Sigmoid colon (tissue), 4 donors: ENCODE data around the gene SKAP1.

Experiments
- POLR2A ChIP-seq, 2 donors: fragments of 450-650 bp; IDR thresholded peaks; one replicate each; pipeline ENCODE4 v1.6.1; 2016; ENCODE audit warnings: antibody characterized with exemption in 2 of 2, mild to moderate bottlenecking in 2 of 2, moderate library complexity in 2 of 2
- POLR2AphosphoS5 ChIP-seq, 4 donors: sonication (generic); formaldehyde crosslinking; IDR thresholded peaks; one replicate each; pipeline ENCODE4 v1.6.1; 2017; ENCODE audit warnings: antibody characterized with exemption in 4 of 4
- TF ChIP-seq, protein P1 (sequence below), 4 experiments: fragments of 450-650 bp in 3 of 4; fragments of 200-600 bp in 1 of 4; IDR thresholded peaks; one replicate each; pipeline ENCODE4 v1.5.1; 2016 to 2019; ENCODE audit warnings: antibody characterized with exemption in 4 of 4, mild to moderate bottlenecking in 3 of 4, moderate library complexity in 2 of 4

DNA sequence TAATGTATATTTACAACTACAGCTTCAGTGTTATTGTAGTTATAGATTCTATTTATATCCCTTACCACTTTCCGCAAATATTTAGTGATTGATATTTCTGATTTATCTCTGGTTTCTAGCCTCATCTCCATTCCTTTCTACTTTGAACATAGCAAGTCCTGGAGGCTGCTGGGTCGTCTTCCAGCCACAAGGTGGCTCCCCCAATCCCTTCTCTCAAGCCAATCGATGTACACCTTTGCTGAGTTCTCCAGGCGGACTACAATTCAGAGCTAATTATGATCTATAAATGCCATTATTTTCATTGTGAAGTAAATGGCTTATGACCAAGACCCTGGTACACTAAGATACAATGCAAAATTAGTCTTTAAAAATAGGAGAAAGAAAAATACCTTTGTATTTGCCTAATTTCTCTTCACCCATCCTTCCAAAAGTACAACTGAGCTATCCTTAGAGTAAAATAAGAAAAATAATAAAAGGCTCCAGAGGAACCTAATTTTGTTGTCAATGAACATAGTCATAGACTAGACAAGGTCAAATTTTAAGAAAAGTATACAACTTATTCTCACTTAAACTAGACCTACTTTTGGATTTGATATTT lies 122.1 kb downstream of the SKAP1 start:
- TF ChIP-seq, protein P1, sequence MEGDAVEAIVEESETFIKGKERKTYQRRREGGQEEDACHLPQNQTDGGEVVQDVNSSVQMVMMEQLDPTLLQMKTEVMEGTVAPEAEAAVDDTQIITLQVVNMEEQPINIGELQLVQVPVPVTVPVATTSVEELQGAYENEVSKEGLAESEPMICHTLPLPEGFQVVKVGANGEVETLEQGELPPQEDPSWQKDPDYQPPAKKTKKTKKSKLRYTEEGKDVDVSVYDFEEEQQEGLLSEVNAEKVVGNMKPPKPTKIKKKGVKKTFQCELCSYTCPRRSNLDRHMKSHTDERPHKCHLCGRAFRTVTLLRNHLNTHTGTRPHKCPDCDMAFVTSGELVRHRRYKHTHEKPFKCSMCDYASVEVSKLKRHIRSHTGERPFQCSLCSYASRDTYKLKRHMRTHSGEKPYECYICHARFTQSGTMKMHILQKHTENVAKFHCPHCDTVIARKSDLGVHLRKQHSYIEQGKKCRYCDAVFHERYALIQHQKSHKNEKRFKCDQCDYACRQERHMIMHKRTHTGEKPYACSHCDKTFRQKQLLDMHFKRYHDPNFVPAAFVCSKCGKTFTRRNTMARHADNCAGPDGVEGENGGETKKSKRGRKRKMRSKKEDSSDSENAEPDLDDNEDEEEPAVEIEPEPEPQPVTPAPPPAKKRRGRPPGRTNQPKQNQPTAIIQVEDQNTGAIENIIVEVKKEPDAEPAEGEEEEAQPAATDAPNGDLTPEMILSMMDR (IDR thresholded peaks at IDR 0.05), result peak; percentile 37 to 79 (median 58)
- TF ChIP-seq POLR2A (IDR thresholded peaks at IDR 0.05) (no peak), POLR2AphosphoS5 (IDR thresholded peaks at IDR 0.05) (no peak)
